ENCODE results near the gene IRF2BPL.

Gene IRF2BPL

DNA sequence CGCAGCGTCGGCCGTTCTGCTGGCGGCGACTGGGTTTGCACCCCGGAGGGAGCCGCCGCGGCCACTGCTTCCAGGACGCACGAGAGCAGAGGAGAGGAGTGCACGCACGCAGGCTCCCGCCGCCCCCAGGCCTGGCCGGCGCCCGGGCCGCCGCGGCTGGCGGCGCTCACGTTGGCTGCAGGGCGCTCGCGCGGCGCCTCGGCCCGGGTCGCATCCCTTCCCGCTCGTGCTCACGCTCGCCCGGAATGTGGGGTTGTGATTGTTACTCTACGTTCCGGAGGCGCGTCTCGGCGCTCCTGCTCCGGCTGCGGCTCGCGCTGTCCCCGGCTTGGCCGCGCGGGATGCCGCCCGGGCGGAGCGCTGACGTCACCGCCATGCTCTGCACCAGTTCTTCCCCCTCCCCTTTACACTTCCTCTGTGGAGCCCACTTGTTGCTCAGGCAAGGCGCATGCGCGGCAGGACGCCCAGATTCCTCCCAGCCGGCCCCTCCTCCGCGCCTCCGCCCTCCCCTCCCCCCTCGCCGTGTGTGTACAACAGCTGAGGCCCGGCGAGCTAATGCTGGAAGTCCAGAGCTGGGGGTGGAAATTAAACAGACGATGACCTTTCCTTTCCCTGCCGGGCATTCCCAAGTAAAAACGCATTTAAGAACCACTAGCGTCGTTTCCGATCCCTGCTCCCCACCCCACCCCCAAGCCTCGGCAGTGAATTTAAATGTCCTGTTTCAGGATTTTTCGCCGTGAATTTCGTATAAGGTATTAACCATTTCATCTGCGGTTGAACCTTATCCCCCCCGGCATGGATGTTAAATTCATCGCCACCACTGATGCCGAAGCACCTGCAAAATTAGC is at the start of gene IRF2BPL:
Gene IRF2BPL, minus strand, starts transcription at position 325 of the 848 bp plus-strand sequence. CDS start 916 bp downstream, outside the sequence.
- peak; percentile 81 to 92 (median 86) for DNase-seq

GRCh38 chr14:77077040-77077439 is 48.5 kb upstream of the IRF2BPL start:
- DNase-seq, result no peak

DNA sequence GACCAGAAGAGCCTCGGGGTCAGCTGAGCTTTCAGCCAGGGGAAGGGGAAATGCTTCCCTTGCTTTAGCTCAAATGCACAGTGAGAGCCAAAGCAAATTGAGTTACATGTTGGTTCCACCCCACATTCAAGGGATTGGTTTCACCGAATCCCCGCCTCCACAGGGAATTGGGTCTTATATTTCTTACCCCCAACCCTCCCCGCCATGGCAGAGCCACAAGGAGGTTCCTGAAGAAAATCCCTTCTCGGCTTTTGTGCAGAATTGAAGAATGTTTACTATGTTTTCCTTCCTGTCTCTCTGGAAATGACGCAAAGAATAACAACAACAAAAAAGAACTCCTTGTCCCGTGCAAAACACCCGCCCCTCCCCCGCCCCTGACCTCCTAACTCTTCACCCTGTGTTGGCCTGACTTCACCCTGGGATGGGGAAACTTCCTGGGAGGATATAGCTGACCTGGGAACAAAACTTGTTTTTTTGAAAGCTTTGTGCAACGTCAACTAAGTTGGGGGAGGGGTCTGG is 47.7 kb upstream of the IRF2BPL start:
- no peak for DNase-seq

- DNase-seq, result no peak
Observed at GRCh38 chr14:77074969-77075368, 46.5 kb upstream of the IRF2BPL start.

DNA sequence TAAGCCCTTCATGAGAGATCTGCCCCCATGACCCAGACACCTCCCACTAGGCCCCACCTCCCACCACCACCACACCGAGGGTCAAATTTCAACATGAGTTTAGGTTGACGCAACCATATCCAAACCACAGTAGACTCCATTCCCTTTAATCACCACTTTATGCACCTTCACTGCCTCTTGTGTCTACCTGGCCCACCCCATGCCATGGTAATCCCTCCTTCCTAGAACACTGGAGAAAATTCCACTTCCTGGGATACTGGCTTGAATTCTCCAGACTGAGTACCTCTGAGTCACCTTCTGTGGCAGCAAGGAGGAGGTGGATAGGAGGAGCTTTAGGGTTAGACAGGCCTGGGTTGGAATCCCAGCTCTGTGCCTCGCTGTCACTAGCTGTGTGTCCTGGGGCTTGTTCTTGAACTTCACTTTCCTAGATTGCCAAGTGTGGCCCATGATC is 43.5 kb upstream of the IRF2BPL start:
- DNase-seq, result no peak

GRCh38 chr14:77069551-77069950 is 41.0 kb upstream of the IRF2BPL start:
- no peak for DNase-seq

- DNase-seq, result no peak
Observed at GRCh38 chr14:77068517-77069200, 40.2 kb upstream of the IRF2BPL start.

- peak in 2 of 4 experiments; percentile 20 to 50 for DNase-seq
Observed at GRCh38 chr14:77067632-77068516, 39.4 kb upstream of the IRF2BPL start.

DNA sequence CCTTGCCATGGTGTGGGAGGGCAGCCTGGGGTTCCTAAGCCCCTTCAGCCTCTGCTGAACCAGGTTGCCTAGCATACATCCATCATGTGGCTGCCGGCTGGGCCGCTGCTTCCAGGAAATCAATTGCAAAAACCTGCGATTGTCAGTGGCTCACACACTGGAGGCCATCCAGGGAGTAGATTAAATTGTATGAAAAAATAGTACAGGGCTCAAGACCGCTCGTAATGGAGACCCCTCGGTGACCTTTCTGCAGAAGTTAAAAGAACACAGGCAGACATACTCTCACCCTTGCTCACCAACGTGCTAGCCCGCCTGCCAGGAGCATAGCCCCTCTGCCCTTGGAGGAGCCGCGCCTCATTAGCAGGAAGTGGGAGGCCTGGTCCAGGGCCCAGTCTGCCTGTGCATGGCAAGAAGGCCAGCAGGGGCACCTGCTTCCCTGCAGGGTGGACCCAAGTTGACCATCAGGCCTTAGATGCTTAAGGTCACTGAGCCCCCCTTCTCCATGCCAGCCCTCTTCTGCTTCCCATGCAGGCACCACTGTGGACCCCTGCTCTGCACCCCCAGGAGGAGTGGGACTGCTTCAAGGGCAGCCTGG is 38.2 kb upstream of the IRF2BPL start:
- no peak for DNase-seq

- no peak for DNase-seq
Observed at GRCh38 chr14:77065851-77066577, 37.5 kb upstream of the IRF2BPL start.

DNA sequence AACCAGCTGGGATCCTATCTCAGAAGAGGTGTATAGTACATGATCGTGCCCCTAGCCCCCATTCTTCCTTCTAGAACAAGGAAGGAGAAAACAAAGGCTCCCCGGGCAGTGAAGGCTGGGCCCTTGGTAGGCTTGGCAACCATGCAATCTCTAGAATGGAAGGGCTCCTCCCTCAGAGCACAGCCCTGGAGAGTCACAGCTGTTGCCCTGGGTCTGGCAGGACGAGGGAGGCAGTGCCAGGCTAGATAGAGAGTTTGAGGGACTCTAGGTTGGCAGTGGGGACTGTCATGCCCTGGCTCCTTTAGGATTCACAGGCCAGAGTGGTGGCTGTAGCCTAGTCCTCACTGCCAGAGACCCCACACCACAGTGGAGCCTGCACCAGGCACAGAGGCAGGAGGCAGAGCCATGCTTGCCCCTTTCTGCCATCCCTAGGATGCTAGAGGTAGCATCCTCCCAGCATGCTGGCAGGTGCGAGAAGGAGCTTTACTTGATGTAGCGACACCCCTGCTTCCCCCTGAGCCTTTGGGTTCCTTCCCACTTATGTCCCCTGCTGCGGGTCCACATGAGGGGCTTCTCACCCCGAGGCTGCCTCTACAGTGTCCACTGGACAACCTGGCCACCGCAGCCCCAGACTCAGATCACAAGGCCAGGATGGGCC is 36.1 kb upstream of the IRF2BPL start:
- DNase-seq, result no peak

- no peak for DNase-seq
Observed at GRCh38 chr14:77063571-77064171, 35.2 kb upstream of the IRF2BPL start.

- DNase-seq, result no peak
Observed at GRCh38 chr14:77062261-77062660, 33.8 kb upstream of the IRF2BPL start.

- no peak for DNase-seq
Observed at GRCh38 chr14:77061630-77062257, 33.2 kb upstream of the IRF2BPL start.

GRCh38 chr14:77059276-77059915 is 30.9 kb upstream of the IRF2BPL start:
- DNase-seq, result no peak

- no peak for DNase-seq
Observed at GRCh38 chr14:77058785-77059184, 30.3 kb upstream of the IRF2BPL start.

- no peak for DNase-seq
Observed at GRCh38 chr14:77058117-77058516, 29.6 kb upstream of the IRF2BPL start.

DNA sequence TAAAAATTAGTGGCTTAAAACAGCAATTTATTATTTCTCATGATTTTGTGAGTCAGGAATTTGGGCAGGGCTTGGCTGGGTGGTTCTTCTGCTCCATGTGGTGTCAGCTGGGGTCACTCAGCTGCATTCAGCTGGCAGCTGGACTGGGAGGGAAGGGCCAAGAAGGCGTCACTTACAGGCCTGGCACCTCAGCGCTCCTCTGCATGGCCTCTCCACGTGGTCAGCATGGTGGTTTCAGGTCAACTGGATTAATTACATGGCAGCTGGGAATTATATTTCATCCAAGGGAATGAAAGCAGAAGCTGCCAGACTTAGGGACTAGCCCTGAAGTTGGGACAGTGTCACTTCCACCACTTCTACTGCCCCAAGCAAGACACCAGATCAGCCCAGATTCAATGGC is 27.5 kb upstream of the IRF2BPL start:
- DNase-seq, result no peak

GRCh38 chr14:77055306-77055705 is 26.8 kb upstream of the IRF2BPL start:
- DNase-seq, result no peak
